ENCODE results near the gene EDAR.
A peak's percentile ranks its signal among the peaks of the same experiment; 100 is the strongest.

Gene EDAR

GRCh38 chr2:108906403-108907077 is 82.5 kb downstream of the EDAR start:
- DNase-seq: no peak

DNA sequence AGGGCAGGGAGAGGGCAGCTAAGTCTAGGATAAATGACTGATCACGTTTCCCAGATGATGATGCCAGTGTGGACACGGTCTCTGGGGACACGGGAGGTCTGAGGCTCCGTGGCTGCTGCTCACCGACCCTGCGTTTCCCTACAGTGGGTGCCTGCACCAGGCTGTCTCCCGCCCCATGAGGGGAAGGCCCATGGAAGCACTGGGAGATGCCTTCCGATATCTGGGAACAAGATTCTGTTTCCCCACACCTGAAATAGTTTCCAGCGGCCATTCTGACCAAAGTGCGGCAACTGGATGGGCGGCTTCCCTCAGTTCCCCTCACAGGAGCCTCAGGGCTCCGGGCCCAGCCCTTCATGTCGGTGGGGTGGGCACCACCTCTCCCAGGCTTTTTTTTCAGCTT is 83.1 kb downstream of the EDAR start:
- no peak for DNase-seq

DNA sequence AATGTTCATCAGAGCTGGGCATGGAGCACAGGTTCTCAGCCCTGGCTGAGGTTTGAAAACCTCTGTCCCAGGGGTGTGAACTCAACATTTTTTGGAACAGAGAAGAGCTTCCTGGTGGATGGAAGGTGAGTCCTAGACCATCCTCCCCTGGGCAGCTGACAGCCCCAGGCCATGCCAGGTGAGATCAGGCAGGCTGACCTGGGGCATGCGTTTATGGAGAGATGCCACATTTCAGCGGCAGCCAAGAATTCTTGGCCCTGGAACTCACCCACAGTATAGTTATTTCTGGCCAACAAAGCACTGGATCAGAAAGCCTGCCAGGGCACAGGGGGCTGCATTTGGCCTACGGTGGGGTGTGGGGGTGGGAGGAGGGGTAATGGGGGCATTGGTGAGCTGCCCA is 83.8 kb downstream of the EDAR start:
- no peak for DNase-seq

DNA sequence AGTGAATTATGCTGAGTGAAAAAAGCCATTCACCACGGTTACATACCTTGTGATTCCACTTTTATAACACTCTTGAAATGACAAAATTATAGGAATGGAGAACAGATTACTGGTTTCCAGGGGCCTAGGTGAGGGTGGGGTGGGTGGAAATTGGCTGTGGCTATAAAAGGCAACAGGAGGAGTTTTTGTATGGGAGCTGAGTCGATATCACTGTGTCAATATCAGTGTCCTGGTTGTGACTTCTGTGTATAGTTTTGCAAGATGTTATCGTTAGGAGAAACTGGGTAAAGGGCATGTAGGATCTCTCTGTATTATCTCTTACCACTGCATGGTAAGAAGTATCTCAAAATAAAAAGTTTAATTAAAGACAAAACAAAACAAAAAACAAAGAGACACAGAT is 84.3 kb downstream of the EDAR start:
- DNase-seq: no peak

DNA sequence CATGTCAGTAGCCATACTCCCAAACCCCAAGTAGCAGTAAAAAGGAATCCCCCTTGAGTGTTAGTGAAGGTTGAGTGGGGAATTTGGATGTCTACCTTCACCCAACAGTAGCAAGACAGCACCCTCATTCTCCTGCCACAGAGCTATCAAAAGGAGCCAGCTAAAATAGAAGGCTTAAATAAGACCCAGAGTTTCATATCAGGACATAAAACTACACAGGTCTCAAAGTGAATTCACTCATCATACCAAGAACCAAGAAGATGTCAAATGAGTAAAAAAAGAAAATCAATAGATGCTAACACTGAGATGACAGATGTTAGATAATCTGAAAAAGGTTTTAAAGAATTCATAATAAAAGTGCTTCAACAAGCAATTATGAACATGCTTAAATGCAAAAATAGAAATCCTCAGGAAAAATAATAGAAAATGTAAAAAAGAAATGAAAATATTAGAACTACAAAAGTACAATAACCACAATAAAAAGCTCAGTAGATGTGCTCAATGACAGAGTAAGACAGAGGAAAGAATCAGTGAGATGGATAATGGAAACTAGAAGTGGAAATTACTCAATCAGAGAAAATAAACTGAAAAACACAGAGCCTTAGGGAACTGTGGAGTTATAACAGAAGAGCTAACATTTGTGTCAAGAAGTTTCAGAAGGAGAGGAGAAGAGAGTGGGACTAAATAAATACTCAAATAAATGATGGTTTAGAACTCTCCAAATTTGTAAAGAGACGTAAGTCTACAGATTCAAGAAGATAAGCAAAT is 90.5 kb downstream of the EDAR start:
- DNase-seq: no peak

DNA sequence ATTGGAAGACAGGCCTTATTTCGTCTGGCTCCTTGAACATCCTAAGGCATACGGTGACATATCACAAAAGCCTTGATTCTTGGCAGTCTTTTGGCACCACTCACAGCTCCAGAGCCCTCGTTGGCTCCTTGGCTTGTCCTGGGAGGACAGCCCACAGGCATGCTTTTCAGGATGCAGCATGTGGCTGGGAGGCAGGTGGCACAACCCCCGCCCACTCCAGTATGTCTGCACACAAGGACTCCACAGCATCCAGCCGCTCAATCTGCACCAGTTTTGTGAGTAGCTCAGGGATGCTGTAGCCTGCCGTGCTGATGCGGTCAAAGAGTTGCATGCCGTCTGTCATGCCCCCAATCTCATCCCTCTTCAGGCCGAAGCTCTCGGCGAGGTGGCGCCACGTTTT is 92.3 kb downstream of the EDAR start:
- no peak for DNase-seq

DNA sequence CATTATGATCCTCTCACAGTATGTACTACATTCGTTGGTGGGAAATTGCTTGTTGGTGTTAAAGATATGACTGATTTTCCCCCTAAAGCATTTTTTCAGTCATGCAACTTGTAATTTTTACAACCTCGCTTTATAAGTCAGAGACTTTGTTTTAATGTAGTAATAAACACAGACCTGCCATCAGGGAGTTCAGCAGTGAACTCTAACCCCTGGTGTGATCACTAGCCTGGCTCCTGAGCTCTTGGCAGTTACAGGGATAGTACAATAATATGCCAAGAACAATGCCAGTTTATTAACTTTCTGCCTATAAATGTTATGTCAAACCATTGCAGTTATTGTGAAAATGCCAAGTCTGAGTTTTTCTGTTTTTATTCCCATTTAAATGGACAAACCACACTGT is 93.8 kb downstream of the EDAR start:
- DNase-seq: no peak

DNA sequence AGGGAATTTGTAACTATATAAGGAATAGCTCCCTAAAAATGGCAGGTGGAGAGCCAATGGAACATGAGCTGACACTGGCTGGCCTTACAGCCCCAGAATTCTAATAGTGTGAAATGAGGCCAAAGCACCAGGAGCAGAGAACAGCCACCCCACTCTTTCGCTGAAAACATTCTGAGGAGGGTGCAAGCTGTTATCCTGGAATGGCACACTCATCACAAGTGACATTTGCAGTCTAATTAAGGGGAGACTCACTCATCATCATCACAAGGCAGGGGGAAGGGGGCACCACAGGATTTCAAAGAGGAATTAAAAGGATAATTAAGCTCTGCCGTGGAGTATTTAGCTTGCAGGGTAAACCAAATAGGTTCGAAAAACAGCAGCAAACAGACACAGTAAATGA is 94.3 kb downstream of the EDAR start:
- DNase-seq: no peak

- no peak for DNase-seq
Measured at GRCh38 chr2:108893277-108893676, 95.7 kb downstream of the EDAR start.

DNA sequence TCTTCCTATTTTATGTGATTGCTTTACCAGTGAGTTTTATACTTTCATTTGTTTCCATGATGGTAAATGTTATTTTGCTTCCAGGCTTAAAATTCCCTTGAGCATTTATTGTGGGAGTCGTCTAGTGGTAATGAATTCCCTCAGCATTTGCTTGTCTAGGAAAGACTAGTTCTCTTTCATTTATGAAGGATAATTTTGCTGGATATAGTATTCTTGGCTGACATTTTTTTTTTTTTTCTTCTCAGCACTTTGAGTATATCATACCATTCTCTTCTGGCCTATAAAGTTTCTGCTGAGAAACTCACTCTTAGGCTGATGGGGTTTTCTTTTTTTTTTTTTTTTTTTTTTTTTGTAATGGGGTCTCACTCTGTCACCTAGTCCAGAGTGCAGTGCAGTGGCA is 99.1 kb downstream of the EDAR start:
- no peak for DNase-seq

DNA sequence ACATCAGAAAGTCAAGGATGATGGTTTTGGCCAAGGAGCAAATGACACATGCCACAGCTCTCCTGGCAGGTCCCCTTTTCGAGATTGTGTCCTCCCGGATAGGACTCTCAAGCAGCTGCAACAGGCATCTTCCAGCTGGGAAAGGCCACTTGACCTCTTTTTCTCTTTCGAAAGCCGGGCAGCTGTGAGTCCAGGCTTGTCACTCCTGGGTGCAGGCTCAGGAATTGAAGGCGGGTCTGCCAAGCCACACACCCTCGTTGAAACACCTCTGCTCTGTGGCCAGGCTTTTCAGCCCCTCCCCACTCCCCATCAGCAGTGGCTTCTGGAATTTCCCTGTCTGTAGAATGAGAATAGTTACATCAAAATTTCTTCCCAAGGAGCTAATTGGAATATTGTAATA is 104.4 kb downstream of the EDAR start:
- no peak for DNase-seq

DNA sequence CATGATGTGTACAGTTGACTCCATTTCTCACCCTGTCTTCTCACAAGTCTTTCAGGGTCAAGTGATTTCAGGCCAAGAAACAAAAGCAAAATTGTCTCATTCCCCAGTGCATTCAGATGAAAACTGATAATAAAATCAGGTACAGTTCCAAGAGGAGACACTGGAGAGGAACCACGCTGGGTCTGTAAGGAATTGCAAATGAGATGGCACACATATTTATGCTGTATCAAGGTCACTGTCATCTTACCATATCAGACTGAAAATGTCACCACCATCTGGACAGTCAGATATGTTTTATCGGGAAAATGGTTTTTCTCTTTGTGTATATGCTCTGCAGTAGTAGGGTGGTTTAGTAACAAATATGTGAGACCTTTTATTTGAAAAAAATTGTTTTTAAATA is 110.7 kb downstream of the EDAR start:
- no peak for DNase-seq

DNA sequence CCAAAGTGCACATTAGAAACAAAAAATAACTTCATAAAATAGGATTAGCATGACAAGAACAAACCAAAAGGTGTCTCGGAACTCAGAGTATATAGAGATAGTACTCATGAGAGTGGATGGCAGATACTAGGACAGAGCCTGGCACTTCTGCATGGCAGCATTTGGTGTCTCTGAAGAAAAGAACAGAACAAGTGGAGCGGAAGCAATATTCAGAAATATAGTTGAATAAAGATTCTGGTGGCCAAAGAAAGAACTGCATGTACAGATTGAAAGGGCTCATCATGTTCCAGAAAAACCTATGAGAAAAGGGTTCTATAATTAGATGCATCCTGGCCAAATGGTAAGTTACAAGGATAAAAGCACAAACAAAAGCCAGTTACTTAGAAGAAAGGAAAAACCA is 111.5 kb downstream of the EDAR start:
- no peak for DNase-seq

- DNase-seq: no peak
Measured at GRCh38 chr2:108870069-108870644, 118.9 kb downstream of the EDAR start.

DNA sequence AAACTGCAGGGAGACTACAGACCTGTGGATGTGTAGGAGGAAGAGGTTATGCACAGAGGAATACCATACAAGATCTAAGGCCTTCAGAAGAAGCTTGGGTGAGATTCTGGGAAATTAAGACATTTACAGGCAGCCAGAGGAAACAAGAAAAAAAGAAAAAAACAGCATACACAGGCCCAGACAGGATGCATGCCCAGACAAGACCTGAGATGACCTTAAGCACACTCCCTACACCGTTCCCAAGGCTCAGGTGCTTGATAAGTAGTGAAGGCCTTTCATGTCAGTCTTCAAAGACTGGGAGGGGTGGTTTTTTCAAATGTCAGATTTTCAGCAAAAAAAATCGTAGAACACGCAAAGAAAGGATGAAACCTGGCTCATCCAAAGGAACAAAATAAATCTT is 119.5 kb downstream of the EDAR start:
- no peak for DNase-seq

- DNase-seq: no peak
Measured at GRCh38 chr2:108868911-108869310, 120.1 kb downstream of the EDAR start.

- DNase-seq: no peak
Measured at GRCh38 chr2:108866041-108866440, 123.0 kb downstream of the EDAR start.

- no peak for DNase-seq
Measured at GRCh38 chr2:108858894-108859293, 130.1 kb downstream of the EDAR start.

DNA sequence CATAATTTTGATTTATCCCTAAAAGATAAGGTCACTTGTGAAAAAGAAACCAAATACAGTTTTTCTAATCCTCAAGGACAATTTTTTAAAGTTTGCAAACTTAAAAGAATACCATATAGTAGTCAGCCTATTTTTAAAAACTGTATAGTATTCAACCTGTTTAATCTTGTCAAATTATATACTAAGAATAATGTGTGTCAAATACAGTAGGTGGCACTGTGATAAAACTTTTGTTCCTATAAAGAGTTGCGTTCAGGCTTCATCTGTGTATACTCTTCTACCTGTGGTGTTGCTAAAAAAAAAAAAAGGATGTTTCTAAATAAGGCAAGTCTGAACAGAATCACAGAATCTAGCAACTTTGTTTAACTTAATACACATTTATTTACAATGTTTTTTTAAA is 133.8 kb downstream of the EDAR start:
- DNase-seq: peak in 1 of 2 donors; percentile 48

- DNase-seq: no peak
Measured at GRCh38 chr2:108854484-108854883, 134.5 kb downstream of the EDAR start.

DNA sequence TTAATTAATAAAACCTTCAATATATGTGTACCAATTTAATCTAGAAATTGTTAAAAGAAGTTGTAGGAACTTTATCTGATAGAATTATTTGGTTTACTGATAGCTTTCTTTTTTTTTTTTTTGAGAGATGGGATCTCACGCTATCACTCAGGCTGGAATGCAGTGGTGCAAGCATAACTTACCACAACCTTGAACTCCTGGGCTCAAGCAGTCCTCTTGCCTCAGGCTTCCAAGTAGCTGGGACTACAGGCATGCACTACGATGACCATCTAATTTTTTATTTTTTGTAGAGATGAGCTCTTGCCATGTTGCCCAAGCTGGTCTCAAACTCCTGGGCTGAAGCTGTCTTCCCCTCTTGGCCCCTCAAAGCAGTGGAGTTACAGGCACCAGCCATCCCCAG is 135.6 kb downstream of the EDAR start:
- no peak for DNase-seq

DNA sequence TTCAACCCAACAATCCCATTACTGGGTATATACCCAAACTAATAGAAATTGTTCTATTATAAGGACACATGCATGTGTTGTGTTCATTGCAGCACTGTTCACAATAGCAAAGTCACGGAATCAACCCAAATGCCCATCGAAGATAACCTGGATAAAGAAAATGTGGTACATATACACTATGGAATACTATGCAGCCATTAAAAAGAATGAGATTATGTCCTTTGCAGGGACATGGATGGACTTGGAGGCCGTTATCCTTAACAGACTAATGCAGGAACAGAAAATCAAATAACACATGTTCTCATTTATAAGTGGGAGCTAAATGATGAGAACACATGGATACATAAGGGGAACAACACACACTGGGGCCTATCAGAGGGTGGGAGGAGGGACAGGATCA is 136.6 kb downstream of the EDAR start:
- no peak for DNase-seq

DNA sequence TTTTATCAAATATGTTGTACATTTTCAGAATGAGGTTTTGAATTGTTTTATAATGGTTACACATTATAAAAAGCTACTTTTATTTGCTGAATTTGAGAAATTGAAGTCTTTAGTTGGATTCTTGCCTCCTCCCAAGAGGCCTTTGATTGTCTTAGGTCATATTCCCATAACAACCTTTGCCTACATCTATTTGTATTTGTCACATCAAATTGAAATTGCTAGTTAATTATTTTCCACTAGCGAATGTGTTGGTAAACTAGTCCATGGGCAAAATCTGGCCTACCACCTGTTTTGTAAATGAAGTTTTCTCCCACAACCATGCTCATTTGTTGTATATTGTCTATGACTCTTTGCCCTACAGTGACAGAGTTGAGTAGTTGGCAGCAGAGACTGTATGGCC is 142.0 kb downstream of the EDAR start:
- DNase-seq: no peak

DNA sequence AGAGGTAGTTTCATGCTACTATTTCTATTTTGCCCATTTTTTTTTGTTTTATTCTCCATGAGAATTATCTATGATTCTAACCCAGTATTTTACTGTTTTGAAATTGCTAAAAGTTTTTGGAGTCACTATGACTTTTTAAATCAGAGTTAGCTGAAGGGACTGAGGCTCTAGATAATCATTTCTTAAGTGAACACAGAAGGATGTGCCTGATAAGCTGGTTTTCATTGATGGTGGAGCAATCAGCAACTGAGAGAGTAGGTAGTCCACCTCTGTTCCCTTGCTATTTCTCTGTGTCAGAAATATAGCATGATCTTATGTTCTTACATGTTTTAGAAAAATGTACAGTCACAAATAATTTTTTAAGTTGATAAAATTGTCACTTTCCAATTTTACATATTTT is 143.1 kb downstream of the EDAR start:
- DNase-seq: no peak
